Measurements from ENCODE around the gene DHRS13.

- TF ChIP-seq CTCF (IDR thresholded peaks at IDR 0.05; ENCODE audit: poor library complexity, severe bottlenecking): no peak
- TF ChIP-seq, protein P1, sequence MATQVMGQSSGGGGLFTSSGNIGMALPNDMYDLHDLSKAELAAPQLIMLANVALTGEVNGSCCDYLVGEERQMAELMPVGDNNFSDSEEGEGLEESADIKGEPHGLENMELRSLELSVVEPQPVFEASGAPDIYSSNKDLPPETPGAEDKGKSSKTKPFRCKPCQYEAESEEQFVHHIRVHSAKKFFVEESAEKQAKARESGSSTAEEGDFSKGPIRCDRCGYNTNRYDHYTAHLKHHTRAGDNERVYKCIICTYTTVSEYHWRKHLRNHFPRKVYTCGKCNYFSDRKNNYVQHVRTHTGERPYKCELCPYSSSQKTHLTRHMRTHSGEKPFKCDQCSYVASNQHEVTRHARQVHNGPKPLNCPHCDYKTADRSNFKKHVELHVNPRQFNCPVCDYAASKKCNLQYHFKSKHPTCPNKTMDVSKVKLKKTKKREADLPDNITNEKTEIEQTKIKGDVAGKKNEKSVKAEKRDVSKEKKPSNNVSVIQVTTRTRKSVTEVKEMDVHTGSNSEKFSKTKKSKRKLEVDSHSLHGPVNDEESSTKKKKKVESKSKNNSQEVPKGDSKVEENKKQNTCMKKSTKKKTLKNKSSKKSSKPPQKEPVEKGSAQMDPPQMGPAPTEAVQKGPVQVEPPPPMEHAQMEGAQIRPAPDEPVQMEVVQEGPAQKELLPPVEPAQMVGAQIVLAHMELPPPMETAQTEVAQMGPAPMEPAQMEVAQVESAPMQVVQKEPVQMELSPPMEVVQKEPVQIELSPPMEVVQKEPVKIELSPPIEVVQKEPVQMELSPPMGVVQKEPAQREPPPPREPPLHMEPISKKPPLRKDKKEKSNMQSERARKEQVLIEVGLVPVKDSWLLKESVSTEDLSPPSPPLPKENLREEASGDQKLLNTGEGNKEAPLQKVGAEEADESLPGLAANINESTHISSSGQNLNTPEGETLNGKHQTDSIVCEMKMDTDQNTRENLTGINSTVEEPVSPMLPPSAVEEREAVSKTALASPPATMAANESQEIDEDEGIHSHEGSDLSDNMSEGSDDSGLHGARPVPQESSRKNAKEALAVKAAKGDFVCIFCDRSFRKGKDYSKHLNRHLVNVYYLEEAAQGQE (IDR thresholded peaks at IDR 0.05; ENCODE audit: borderline replicate concordance): no peak
These were observed 23.9 kb upstream of the DHRS13 start for GRCh38 chr17:28926786-28927185.
